ENCODE measurements around the gene PXYLP1. TPM values are rescaled to one million over a fixed set of nuclear protein-coding genes. Genes with fewer than 3 reads are reported as not detected.

The PXYLP1 gene
- total RNA-seq, 2 donors from 2014 or later = 12.0 to 15.3 TPM

DNA sequence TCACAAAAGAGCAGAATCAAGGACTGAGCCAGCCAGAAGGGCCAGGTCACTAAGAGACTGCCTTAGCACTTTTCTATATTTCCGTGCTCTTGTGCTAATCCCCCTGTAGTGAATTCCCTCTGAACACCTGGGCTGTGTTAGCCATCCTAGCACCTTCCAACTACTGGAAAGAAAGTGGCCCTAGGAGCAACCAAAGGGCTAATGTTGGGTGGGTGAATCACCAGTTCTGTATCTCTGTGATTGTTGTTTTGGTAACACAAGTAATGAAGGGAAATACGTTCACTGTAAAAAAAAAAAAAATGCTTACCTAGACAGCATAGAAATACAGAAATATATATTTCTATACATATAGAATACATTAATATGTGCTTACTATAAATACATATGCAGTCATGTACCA lies 43.9 kb downstream of the PXYLP1 start:
- H3K4me3 ChIP-seq = no peak overlapping the region
- H3K27ac ChIP-seq = peak overlapping the region in 1 of 2 donors; percentile 59
- no peaks in the 10 kb centered on the region for H3K9me3 ChIP-seq
- 47% methylated on average over 2 of the region's 2 CpGs for WGBS
- no peak for TF ChIP-seq POLR2AphosphoS5 (IDR thresholded peaks at IDR 0.05)
- TF ChIP-seq, protein P1, sequence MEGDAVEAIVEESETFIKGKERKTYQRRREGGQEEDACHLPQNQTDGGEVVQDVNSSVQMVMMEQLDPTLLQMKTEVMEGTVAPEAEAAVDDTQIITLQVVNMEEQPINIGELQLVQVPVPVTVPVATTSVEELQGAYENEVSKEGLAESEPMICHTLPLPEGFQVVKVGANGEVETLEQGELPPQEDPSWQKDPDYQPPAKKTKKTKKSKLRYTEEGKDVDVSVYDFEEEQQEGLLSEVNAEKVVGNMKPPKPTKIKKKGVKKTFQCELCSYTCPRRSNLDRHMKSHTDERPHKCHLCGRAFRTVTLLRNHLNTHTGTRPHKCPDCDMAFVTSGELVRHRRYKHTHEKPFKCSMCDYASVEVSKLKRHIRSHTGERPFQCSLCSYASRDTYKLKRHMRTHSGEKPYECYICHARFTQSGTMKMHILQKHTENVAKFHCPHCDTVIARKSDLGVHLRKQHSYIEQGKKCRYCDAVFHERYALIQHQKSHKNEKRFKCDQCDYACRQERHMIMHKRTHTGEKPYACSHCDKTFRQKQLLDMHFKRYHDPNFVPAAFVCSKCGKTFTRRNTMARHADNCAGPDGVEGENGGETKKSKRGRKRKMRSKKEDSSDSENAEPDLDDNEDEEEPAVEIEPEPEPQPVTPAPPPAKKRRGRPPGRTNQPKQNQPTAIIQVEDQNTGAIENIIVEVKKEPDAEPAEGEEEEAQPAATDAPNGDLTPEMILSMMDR (IDR thresholded peaks at IDR 0.05) = no peak
- TF ChIP-seq POLR2A (IDR thresholded peaks at IDR 0.05) = no peak
- no peaks in the 10 kb centered on the region for H3K4me1 ChIP-seq (replicated peaks)
- intact Hi-C loops (cut with DNase I) = no loop called here
- no peaks in the 10 kb centered on the region for H3K27me3 ChIP-seq (replicated peaks; ENCODE audit: insufficient read depth)
- no peaks in the 10 kb centered on the region for H3K36me3 ChIP-seq
- DNase-seq (ENCODE audit: low spot score) = no peak

DNA sequence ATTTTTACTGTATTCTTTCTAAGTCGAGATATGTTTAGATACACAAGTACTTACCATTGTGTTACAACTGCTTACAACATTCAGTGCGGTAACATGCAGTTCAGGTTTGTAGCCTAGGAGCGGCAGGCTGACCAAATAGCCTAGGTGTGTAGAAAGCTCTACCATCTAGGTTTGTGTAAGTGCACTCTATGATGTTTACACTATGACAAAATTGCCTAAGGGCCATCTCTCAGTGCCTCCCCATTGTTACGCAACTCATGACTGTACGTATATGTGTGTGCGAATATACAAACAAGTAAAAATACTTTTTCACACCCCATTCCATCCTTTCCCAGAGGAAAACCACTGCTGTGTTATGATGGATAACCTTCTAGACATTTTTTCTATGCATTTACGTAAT lies 44.3 kb downstream of the PXYLP1 start:
- no peak for TF ChIP-seq POLR2AphosphoS5 (IDR thresholded peaks at IDR 0.05)
- TF ChIP-seq POLR2A (IDR thresholded peaks at IDR 0.05) = no peak
- TF ChIP-seq, protein P1 (IDR thresholded peaks at IDR 0.05) = no peak
- Histone ChIP-seq H3K4me1 (replicated peaks) (no peaks in the 10 kb centered on the region), H3K36me3 (no peaks in the 10 kb centered on the region), H3K27ac (no peak overlapping the region), H3K27me3 (replicated peaks; ENCODE audit: insufficient read depth) (no peaks in the 10 kb centered on the region), H3K9me3 (no peaks in the 10 kb centered on the region), H3K4me3 (no peak overlapping the region)
- intact Hi-C loops (cut with DNase I) = loop anchor here (2.0 kb wide), 1 partner anchor 45 kb away; the partner anchor contains the start of gene PXYLP1
- WGBS = 79% methylated on average over 7 of the region's 7 CpGs
- DNase-seq (ENCODE audit: low spot score) = no peak

DNA sequence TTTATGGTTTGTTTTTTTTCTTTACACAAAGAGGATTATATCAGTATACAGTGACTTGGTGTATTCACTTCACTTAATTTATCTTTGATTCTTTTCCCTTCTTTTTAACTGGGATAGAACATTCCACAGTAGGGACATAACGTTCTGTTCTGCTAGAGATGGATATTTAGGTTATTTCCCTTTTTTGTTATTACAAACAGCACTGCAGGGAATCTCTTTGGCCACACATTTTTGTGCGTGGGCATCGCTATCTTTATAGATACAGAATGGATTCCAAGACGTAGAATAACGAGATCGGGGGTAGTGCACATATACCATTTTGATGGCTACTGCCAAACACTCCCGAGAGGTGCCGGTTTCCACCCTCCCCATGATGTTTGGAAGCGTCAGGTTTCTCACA lies 44.8 kb downstream of the PXYLP1 start:
- no peaks in the 10 kb centered on the region for H3K36me3 ChIP-seq
- intact Hi-C loops (cut with DNase I) = loop anchor here (2.0 kb wide), 1 partner anchor 46 kb away; the partner anchor contains the start of gene PXYLP1
- no peak for DNase-seq (ENCODE audit: low spot score)
- no peaks in the 10 kb centered on the region for H3K27me3 ChIP-seq (replicated peaks; ENCODE audit: insufficient read depth)
- no peaks in the 10 kb centered on the region for H3K9me3 ChIP-seq
- no peaks in the 10 kb centered on the region for H3K4me1 ChIP-seq (replicated peaks)
- H3K27ac ChIP-seq = no peak overlapping the region
- WGBS = 54% methylated on average over 9 of the region's 9 CpGs
- TF ChIP-seq, protein P1 (IDR thresholded peaks at IDR 0.05) = no peak
- peak; percentile 7 for TF ChIP-seq POLR2AphosphoS5 (IDR thresholded peaks at IDR 0.05)
- no peak overlapping the region for H3K4me3 ChIP-seq

DNA sequence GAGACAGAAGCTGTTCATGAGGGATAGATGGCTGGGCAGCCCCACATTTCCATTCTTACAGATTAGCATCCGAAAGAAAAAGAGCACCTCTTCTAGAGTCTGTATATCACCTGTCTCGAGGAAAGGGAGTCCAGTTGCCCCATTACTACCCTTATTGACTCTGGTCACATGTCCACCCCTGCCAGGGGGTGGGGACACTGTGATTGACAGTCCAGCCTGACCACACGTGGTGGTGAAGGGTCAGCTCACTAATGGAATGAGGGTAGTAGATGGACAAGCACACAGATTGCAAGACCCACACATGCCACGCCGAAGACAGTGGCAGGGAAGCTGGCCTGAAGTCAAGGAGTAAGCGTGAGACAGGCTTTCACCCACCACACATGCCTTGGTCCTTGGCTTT lies 45.8 kb downstream of the PXYLP1 start:
- intact Hi-C loops (cut with DNase I) = loop anchor here (2.0 kb wide), 1 partner anchor 47 kb away; the partner anchor contains the start of gene PXYLP1
- Histone ChIP-seq H3K27me3 (replicated peaks; ENCODE audit: insufficient read depth) (no peaks in the 10 kb centered on the region), H3K4me3 (no peak overlapping the region), H3K27ac (no peak overlapping the region), H3K9me3 (no peaks in the 10 kb centered on the region), H3K4me1 (replicated peaks) (no peaks in the 10 kb centered on the region), H3K36me3 (no peaks in the 10 kb centered on the region)
- DNase-seq (ENCODE audit: low spot score) = no peak
- WGBS = 76% methylated on average over 6 of the region's 6 CpGs
- no peak for TF ChIP-seq POLR2AphosphoS5 (IDR thresholded peaks at IDR 0.05)
- TF ChIP-seq, protein P1 (IDR thresholded peaks at IDR 0.05) = no peak
- TF ChIP-seq POLR2A (IDR thresholded peaks at IDR 0.05) = no peak

Data from prostate gland (tissue), 2 donors.